K562 (cell line): ENCODE measurements around the gene KCTD21. TPM values are rescaled to one million over a fixed set of nuclear protein-coding genes. Genes with fewer than 3 reads are reported as not detected.

Source experiments
- CBFA2T3 ChIP-seq: fragments of 450-650 bp; IDR thresholded peaks from 2 replicates; pipeline ENCODE4 v1.6.1; 2017
- FOXJ2 ChIP-seq: fragments of 200-800 bp; sonication (Bioruptor generic); IDR thresholded peaks from 2 replicates; pipeline ENCODE4 v1.6.1; 2016; ENCODE audit warnings: missing genetic modification characterization, missing compliant biosample characterization
- MGA ChIP-seq: fragments of 450-650 bp; IDR thresholded peaks from 2 replicates; pipeline ENCODE4 v1.6.1; 2016; ENCODE audit warnings: mild to moderate bottlenecking, moderate library complexity
- PML ChIP-seq: IDR thresholded peaks from 2 replicates; pipeline ENCODE4 v1.6.1; 2012; ENCODE audit warnings: low read length, inconsistent platforms
- PRPF4 ChIP-seq: fragments of 200-400 bp; formaldehyde crosslinking; IDR thresholded peaks from one replicate; pipeline ENCODE4 v1.6.1; 2017; ENCODE audit warnings: low read length, low read depth, mild to moderate bottlenecking; ENCODE audit not compliant: insufficient read depth, poor library complexity, severe bottlenecking
- ZNF121 ChIP-seq: sonication (generic); formaldehyde crosslinking; conservative IDR thresholded peaks from 2 replicates; pipeline ENCODE4 v1.8.0; 2022; ENCODE audit warnings: missing genetic modification reagents
- ZNF609 ChIP-seq: sonication (generic); formaldehyde crosslinking; IDR thresholded peaks from 2 replicates; pipeline ENCODE4 v1.8.1; 2023; ENCODE audit warnings: missing genetic modification reagents, mild to moderate bottlenecking, borderline replicate concordance
- polyA plus RNA-seq, 8 experiments: library from polyadenylated mRNA; depleted of rRNA in 4 of 8; stranded (reverse) in 5 of 8; unstranded in 3 of 8; fragments of >200 nt; fragmentation: Nextera tagmentation in 2 of 8; fragmentation: Illumina TruSeq in 1 of 8; extraction: Ambion mirVana in 2 of 8; extraction: Trizol in 1 of 8; gene quantifications; 2 replicates each; pipeline versions ENCODE4 v1.2.1 to v1.2.3, GENCODE V29; 2011 to 2014; ENCODE audit warnings: inconsistent platforms in 1 of 8, missing spikeins in 1 of 8
- total RNA-seq, 7 experiments: library from RNA; depleted of rRNA in 6 of 7; stranded (reverse); fragments of >200 nt in 6 of 7; fragmentation: Illumina TruSeq in 2 of 7; extraction: Trizol in 2 of 7; gene quantifications; 2 replicates each; pipeline versions ENCODE4 v1.2.1 to v1.2.3, GENCODE V29; 2011 to 2021; ENCODE audit warnings: low replicate concordance in 1 of 7

The KCTD21 gene
- total and polyA plus RNA-seq, 9 of the 15 experiments (the other 6 are each of a cell fraction or from before 2014, with no cell fraction given), result 0.34 to 5.4 (median 1.9) TPM

DNA sequence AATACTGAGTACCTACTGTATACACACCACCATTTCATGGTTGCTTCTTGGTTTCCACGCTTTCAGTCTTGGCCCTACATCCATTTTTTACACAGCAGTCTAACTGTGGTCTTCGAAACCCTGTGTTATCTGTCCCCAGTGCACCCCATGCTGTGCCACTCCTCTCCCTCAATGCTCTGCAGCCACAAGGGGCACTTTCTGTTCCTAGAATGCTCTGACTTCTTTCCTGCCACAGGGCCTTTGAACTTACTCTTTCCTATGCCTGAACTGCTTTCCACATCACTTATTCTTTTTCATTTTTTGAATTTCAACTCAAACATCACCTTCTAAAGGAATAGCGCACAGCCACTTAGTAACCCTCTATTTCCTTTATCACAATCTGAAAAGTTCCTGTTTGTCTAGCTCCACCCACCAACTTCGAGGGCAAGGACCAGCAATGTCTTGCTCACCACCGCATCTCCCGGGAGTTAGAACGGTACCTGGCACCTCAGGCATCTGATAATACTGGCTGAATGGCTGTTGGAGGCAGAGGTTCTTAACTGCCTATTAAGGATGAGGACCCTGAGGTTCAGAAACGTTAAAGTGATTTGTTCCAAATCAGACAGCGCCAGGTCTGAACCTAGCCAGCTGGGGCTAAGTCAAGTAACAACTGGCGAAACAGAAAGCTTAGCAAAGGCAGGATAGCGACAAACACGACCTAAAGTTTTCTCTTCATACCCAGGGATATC is 49.6 kb downstream of the KCTD21 start (continued):
- TF ChIP-seq MGA (peak; percentile 74), CBFA2T3 (peak; percentile 14; the same call in 1 of the 2 replicates), ZNF609 (CRISPR knock-in tag) (no peak), PRPF4 (no peak), FOXJ2 (0 out of 2 replicates have a peak, but pooled peaks have one; percentile 41), ZNF121 (CRISPR knock-in tag) (peak; percentile 86), PML (0 out of 2 replicates have a peak, but pooled peaks have one; percentile 7)
